Ascending aorta (tissue), 2 donors: ENCODE results near the gene SIN3A. TPM values are rescaled to one million over a fixed set of nuclear protein-coding genes. Genes with fewer than 3 reads are reported as not detected.

Experiments
- DNase-seq, 2 donors: peaks; one replicate each; pipeline ENCODE4 v3.0.0-alpha.2; 2019; ENCODE audit warnings: low spot score in 2 of 2
- H3K27ac ChIP-seq, 2 donors: fragments of 200-600 bp; sonication (generic); one replicate each; pipeline ENCODE4 v1.5.1; 2016 to 2017; ENCODE audit warnings: mild to moderate bottlenecking in 1 of 2
- H3K27me3 ChIP-seq: fragments of 200-600 bp; sonication (generic); one replicate; pipeline ENCODE4 v1.5.1; 2017
- H3K36me3 ChIP-seq, 2 donors: fragments of 200-600 bp; sonication (generic); one replicate each; pipeline ENCODE4 v1.5.1; 2016
- H3K4me1 ChIP-seq, 2 donors: fragments of 200-600 bp; sonication (generic); one replicate each; pipeline ENCODE4 v1.5.1; 2016 to 2017; ENCODE audit warnings: mild to moderate bottlenecking in 1 of 2
- H3K4me3 ChIP-seq, 2 donors: fragments of 200-600 bp; sonication (generic); one replicate each; pipeline ENCODE4 v1.5.1; 2016 to 2017; ENCODE audit warnings: mild to moderate bottlenecking in 1 of 2
- H3K9me3 ChIP-seq, 2 donors: fragments of 200-600 bp; sonication (generic); one replicate each; pipeline ENCODE4 v1.5.1; 2016
- intact Hi-C: fragments of 100-400 bp; cut with DNase I; formaldehyde crosslinking; loops from one replicate; pipeline ENCODE4 v1.15.1; 2023
- total RNA-seq: library from RNA; depleted of rRNA; stranded (reverse); fragments of >200 nt; gene quantifications from one replicate; pipeline ENCODE4 v1.1.0, GENCODE V29; 2016
- TF ChIP-seq, protein P1 (sequence below), 3 experiments: fragments of 200-600 bp in 2 of 3; fragments of 450-650 bp in 1 of 3; sonication (generic) in 2 of 3; IDR thresholded peaks; one replicate each; pipeline ENCODE4 v1.5.1; 2016 to 2019; ENCODE audit warnings: antibody characterized with exemption in 3 of 3, mild to moderate bottlenecking in 1 of 3, moderate library complexity in 1 of 3

The SIN3A gene
- total RNA-seq, 1 donor from 2014 or later: 41.0 TPM

DNA sequence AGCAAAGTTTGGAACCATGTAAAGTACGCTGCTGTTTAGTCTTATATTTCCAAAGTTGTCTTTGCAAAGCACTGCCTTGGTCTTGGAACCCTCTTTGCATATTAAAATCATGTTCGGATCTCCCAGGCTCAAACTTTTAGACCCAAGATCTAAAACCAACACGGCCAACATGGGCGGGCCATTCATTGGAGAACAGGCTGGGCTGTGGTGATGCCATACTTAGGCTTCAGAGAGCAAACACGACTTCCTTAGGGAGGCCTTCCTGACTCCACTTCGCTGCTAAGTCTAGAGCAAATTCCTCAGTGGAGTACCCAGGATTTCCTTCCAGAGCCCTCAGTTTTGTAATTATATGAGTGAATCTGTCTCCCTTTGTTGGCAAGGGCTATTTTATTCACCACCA, 86.6 kb downstream of the SIN3A start:
- no peaks in the 10 kb centered on the region for H3K9me3 ChIP-seq
- H3K4me3 ChIP-seq: no peak overlapping the region
- intact Hi-C loops: loop anchor here (5.0 to 10.0 kb wide), 3 partner anchors 262 to 437 kb away; partner anchors contain the start of genes PPCDC and SNUPN
- H3K27me3 ChIP-seq: no peaks in the 10 kb centered on the region
- TF ChIP-seq, protein P1, sequence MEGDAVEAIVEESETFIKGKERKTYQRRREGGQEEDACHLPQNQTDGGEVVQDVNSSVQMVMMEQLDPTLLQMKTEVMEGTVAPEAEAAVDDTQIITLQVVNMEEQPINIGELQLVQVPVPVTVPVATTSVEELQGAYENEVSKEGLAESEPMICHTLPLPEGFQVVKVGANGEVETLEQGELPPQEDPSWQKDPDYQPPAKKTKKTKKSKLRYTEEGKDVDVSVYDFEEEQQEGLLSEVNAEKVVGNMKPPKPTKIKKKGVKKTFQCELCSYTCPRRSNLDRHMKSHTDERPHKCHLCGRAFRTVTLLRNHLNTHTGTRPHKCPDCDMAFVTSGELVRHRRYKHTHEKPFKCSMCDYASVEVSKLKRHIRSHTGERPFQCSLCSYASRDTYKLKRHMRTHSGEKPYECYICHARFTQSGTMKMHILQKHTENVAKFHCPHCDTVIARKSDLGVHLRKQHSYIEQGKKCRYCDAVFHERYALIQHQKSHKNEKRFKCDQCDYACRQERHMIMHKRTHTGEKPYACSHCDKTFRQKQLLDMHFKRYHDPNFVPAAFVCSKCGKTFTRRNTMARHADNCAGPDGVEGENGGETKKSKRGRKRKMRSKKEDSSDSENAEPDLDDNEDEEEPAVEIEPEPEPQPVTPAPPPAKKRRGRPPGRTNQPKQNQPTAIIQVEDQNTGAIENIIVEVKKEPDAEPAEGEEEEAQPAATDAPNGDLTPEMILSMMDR (IDR thresholded peaks at IDR 0.05): no peak
- DNase-seq: no peak
- peaks cover 47 to 68% of the 10 kb centered on the region in 2 donors for H3K36me3 ChIP-seq
- H3K4me1 ChIP-seq: peaks cover 5 to 8% of the 10 kb centered on the region in 2 donors
- no peak overlapping the region for H3K27ac ChIP-seq

GRCh38 chr15:75363786-75364185, 87.7 kb downstream of the SIN3A start:
- Histone ChIP-seq H3K4me1 (peaks cover 3 to 5% of the 10 kb centered on the region in 2 donors), H3K36me3 (peaks cover 56 to 79% of the 10 kb centered on the region in 2 donors), H3K4me3 (no peak overlapping the region), H3K9me3 (no peaks in the 10 kb centered on the region), H3K27me3 (no peaks in the 10 kb centered on the region), H3K27ac (no peak overlapping the region)
- no peak for DNase-seq
- intact Hi-C loops: loop anchor here (10.0 kb wide), 1 partner anchor 339 kb away; the partner anchor contains the start of gene PPCDC
- TF ChIP-seq, protein P1 (IDR thresholded peaks at IDR 0.05): no peak

- no peaks in the 10 kb centered on the region for H3K9me3 ChIP-seq
- intact Hi-C loops: loop anchor here (10.0 kb wide), 1 partner anchor 338 kb away; the partner anchor contains the start of gene PPCDC
- no peak for DNase-seq
- H3K27me3 ChIP-seq: no peaks in the 10 kb centered on the region
- H3K36me3 ChIP-seq: peaks cover 66 to 89% of the 10 kb centered on the region in 2 donors
- H3K4me1 ChIP-seq: peaks cover 3 to 5% of the 10 kb centered on the region in 2 donors
- TF ChIP-seq, protein P1 (IDR thresholded peaks at IDR 0.05): no peak
- no peak overlapping the region for H3K27ac ChIP-seq
- no peak overlapping the region for H3K4me3 ChIP-seq
Measured at GRCh38 chr15:75362642-75363249, 88.7 kb downstream of the SIN3A start.

DNA sequence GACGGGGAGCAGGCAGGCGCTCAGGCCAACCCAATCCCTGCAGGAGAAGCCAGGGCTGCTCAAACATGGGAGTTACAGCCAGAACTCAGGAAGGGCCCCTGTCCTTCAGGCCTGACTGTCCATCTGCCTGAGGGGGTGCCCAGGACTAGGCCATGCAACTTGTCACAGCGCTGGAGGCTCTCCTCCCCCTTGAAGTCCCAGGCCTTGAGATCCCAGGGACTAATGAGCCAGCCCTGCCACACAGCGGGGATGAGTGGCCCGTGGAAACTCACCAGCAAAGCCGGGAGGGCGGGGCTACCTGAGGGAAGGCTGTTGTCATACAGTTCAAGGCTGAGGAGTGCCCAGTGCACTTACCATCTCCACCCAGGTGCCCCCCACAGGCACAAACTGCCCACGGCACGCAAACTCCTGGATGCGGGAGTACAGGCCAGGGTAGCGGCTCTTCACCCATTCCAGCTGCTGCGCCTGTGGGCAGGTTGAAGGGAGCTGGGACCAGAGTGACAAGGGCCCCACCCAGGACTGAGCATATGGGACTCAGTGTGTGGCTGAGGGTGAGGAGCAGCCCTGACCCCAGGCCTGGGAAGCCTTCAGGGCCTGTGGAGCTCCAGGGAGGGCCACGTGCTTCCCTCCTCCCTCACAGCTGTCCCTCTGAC, 89.4 kb downstream of the SIN3A start:
- no peak overlapping the region for H3K4me3 ChIP-seq
- DNase-seq: no peak
- H3K9me3 ChIP-seq: no peaks in the 10 kb centered on the region
- intact Hi-C loops: loop anchor here (10.0 kb wide), 1 partner anchor 337 kb away; the partner anchor contains the start of gene PPCDC
- H3K4me1 ChIP-seq: peaks cover 0 to under 1% of the 10 kb centered on the region in 2 donors
- no peak overlapping the region for H3K27ac ChIP-seq
- TF ChIP-seq, protein P1 (IDR thresholded peaks at IDR 0.05): no peak
- peaks cover 67 to 96% of the 10 kb centered on the region in 2 donors for H3K36me3 ChIP-seq
- no peaks in the 10 kb centered on the region for H3K27me3 ChIP-seq

DNA sequence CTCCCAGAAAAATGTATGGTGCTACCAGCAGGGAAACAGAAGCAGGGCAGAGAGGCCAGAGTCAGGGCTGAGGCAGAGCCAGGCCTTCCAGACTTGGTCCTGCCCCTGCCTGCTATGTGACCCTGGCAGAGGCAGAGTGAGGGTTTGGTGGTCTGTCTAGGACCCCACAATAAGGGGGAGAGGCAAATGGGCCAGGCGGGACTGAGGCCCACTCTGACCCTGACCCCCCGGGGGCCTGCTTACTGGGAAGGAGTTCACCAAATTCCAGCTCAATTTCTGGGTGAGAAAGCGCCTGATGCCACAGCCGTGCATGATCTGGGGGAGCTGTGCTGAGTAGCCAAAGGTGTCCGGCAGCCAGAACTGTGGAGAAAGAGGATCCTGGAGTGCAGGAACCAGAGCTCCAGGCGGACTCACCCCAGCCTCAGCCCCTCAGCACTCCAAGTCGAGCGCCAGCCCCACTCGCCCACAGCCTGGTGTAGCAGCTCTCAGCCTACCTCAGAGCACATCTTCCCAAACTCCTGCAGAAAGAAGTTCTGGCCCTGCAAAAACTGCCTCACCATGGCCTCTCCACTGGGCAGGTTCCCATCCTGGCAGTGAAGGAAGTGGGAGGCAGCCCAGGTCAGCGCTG, 90.0 kb downstream of the SIN3A start:
- TF ChIP-seq, protein P1 (IDR thresholded peaks at IDR 0.05): no peak
- no peak overlapping the region for H3K27ac ChIP-seq
- DNase-seq: no peak
- peaks cover 70 to 97% of the 10 kb centered on the region in 2 donors for H3K36me3 ChIP-seq
- no peaks in the 10 kb centered on the region for H3K9me3 ChIP-seq
- intact Hi-C loops: loop anchor here (10.0 kb wide), 1 partner anchor 337 kb away; the partner anchor contains the start of gene PPCDC
- H3K27me3 ChIP-seq: no peaks in the 10 kb centered on the region
- no peak overlapping the region for H3K4me3 ChIP-seq
- H3K4me1 ChIP-seq: no peaks in the 10 kb centered on the region
